CD14-positive monocyte (primary cell): Measurements from ENCODE around the gene SYCE1. TPM values are rescaled to one million over a fixed set of nuclear protein-coding genes. Genes with fewer than 3 reads are reported as not detected.

Experiments used
- DNase-seq, 3 donors: peaks; one replicate each; pipeline ENCODE4 v3.0.0-alpha.2; 2011 to 2022
- H2AFZ ChIP-seq: 2 replicates; pipeline ENCODE4 v1.6.0; 2012; ENCODE audit warnings: mild to moderate bottlenecking, low read depth, low read length, inconsistent platforms; ENCODE audit not compliant: insufficient read depth, poor library complexity, severe bottlenecking
- H3K27ac ChIP-seq, 2 donors: 1 replicate in 1 of 2; 2 replicates in 1 of 2; pipeline ENCODE4 v1.5.1; 2012 to 2013; ENCODE audit warnings: low read length in 2 of 2, control low read depth in 1 of 2, inconsistent platforms in 1 of 2, low read depth in 1 of 2, mild to moderate bottlenecking in 1 of 2
- H3K27me3 ChIP-seq, 2 donors: one replicate each; pipeline versions ENCODE4 v1.6.0 to v1.6.1; 2011 to 2013; ENCODE audit warnings: low read length in 2 of 2; ENCODE audit not compliant: control insufficient read depth in 2 of 2, insufficient read depth in 2 of 2
- H3K36me3 ChIP-seq, 2 donors: replicated peaks in 1 of 2; 1 replicate in 1 of 2; 2 replicates in 1 of 2; pipeline versions ENCODE4 v1.5.1 to v1.6.1; 2012 to 2013; ENCODE audit warnings: low read length in 2 of 2, control low read depth in 1 of 2, inconsistent platforms in 1 of 2, mild to moderate bottlenecking in 1 of 2; ENCODE audit not compliant: insufficient read depth in 2 of 2, control insufficient read depth in 1 of 2
- H3K4me1 ChIP-seq, 2 donors: 1 replicate in 1 of 2; 2 replicates in 1 of 2; pipeline versions ENCODE4 v1.5.1 to v1.6.1; 2012 to 2013; ENCODE audit warnings: low read length in 2 of 2, control low read depth in 1 of 2, inconsistent platforms in 1 of 2, mild to moderate bottlenecking in 1 of 2, moderate library complexity in 1 of 2; ENCODE audit not compliant: insufficient read depth in 2 of 2, control insufficient read depth in 1 of 2
- H3K4me2 ChIP-seq: replicated peaks from 2 replicates; pipeline ENCODE3; 2012; ENCODE audit warnings: low read length, moderate library complexity, mild to moderate bottlenecking; ENCODE audit not compliant: poor library complexity, severe bottlenecking; ENCODE audit errors: extremely low read depth
- H3K4me3 ChIP-seq, 3 experiments: fragments of 200-600 bp in 1 of 3; sonication (generic) in 1 of 3; replicated peaks in 1 of 3; 1 replicate in 2 of 3; 2 replicates in 1 of 3; pipeline ENCODE4 v1.5.1; 2011 to 2013; ENCODE audit warnings: low read length in 3 of 3, mild to moderate bottlenecking in 3 of 3, control low read depth in 2 of 3, low read depth in 2 of 3, inconsistent platforms in 1 of 3, moderate library complexity in 1 of 3
- H3K79me2 ChIP-seq: 2 replicates; pipeline ENCODE4 v1.6.0; 2012; ENCODE audit warnings: mild to moderate bottlenecking, control low read depth, inconsistent platforms, low read length, moderate library complexity; ENCODE audit not compliant: insufficient read depth
- H3K9ac ChIP-seq: 2 replicates; pipeline ENCODE4 v1.6.0; 2017; ENCODE audit warnings: low read length, mild to moderate bottlenecking; ENCODE audit not compliant: insufficient read depth, poor library complexity, severe bottlenecking
- H3K9me3 ChIP-seq, 2 donors: replicated peaks in 1 of 2; 1 replicate in 1 of 2; 2 replicates in 1 of 2; pipeline versions ENCODE4 v1.5.1 to v1.6.1; 2012 to 2013; ENCODE audit warnings: low read length in 2 of 2, control low read depth in 1 of 2; ENCODE audit not compliant: control insufficient read depth in 1 of 2, insufficient read depth in 1 of 2
- H4K20me1 ChIP-seq: 2 replicates; pipeline ENCODE4 v1.6.0; 2012; ENCODE audit warnings: mild to moderate bottlenecking, low read length, control low read depth, moderate library complexity; ENCODE audit not compliant: insufficient read depth
- H3K27ac Mint-ChIP-seq, 7 donors: one replicate each; pipeline ENCODE4 v1.8.0; 2020; ENCODE audit warnings: mild to moderate bottlenecking in 7 of 7, mixed read lengths in 7 of 7, moderate library complexity in 6 of 7, inconsistent platforms in 2 of 7
- H3K27me3 Mint-ChIP-seq, 3 donors: one replicate each; pipeline ENCODE4 v1.8.0; 2021 to 2022; ENCODE audit warnings: low read depth in 3 of 3, mild to moderate bottlenecking in 3 of 3, mixed read lengths in 3 of 3, moderate library complexity in 3 of 3, inconsistent platforms in 1 of 3
- H3K36me3 Mint-ChIP-seq, 2 donors: one replicate each; pipeline ENCODE4 v1.8.0; 2020; ENCODE audit warnings: mixed read lengths in 2 of 2, inconsistent platforms in 1 of 2, mild to moderate bottlenecking in 1 of 2
- H3K4me1 Mint-ChIP-seq: one replicate; pipeline ENCODE4 v1.8.0; 2020; ENCODE audit warnings: mild to moderate bottlenecking, mixed read lengths
- H3K4me3 Mint-ChIP-seq, 2 donors: one replicate each; pipeline ENCODE4 v1.8.0; 2020; ENCODE audit warnings: mild to moderate bottlenecking in 2 of 2, mixed read lengths in 2 of 2, moderate library complexity in 1 of 2
- H3K9me3 Mint-ChIP-seq, 7 donors: one replicate each; pipeline ENCODE4 v1.8.0; 2020 to 2022; ENCODE audit warnings: mixed read lengths in 7 of 7, mild to moderate bottlenecking in 6 of 7, moderate library complexity in 6 of 7, inconsistent platforms in 2 of 7
- WGBS: methylation state at CpG from one replicate; pipeline ENCODE4 v1.1.5; 2013; ENCODE audit warnings: missing lambda C conversion rate; ENCODE audit not compliant: insufficient coverage; 5-methylcytosine and 5-hydroxymethylcytosine counted together
- intact Hi-C, 2 donors: fragments of 100-400 bp; cut with micrococcal nuclease; formaldehyde crosslinking; loops; one replicate each; pipeline versions ENCODE4 v1.15.0 to v1.15.1; 2023
- polyA plus RNA-seq, 3 donors: library from polyadenylated mRNA; depleted of rRNA in 1 of 3; unstranded in 2 of 3; stranded (reverse) in 1 of 3; fragments of 300-500 nt in 2 of 3; fragments of >200 nt in 1 of 3; fragmentation: Illumina TruSeq in 2 of 3; gene quantifications; 1 replicate in 2 of 3; 2 replicates in 1 of 3; pipeline ENCODE4 v1.2.3, GENCODE V29; 2012 to 2021
- TF ChIP-seq, protein P1 (sequence below): fragments of 200-600 bp; IDR thresholded peaks from one replicate; pipeline ENCODE4 v1.8.0; 2022; ENCODE audit warnings: antibody characterized with exemption, mild to moderate bottlenecking

Gene SYCE1
- polyA plus RNA-seq, 3 donors = 0.12 TPM; not detected in 2

DNA sequence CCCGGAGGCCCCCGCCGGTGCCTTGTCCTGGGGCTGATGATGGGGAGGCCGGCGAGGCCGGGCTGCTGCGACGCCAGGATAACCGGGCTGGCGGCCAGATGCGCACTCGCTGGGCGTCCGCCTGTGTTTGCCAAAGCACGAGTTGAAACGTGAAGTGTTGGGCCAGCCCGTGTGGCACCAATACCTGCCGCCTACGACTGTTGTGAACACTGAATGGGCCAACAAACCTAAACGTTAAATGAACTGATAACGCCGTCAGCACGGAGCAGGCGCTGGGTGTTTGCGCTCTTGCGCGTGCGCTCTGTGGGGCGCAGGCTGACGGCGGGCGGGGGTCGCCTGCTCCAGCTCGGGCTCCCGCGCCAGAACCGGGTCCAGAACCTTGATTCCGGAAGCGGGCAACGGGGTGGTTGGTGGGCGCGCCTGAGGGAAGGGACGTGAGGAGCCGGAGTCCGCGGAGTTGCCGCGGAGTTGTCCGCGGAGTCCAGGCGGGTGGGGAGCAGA is 37.6 kb downstream of the SYCE1 start:
- Histone ChIP-seq H3K4me2 (no peak overlapping the region), H3K4me1 (peaks cover 26 to 28% of the 10 kb centered on the region in 2 donors), H3K4me3 (no peak overlapping the region), H3K36me3 (no peaks in the 10 kb centered on the region), H3K27me3 (peaks cover 24 to 43% of the 10 kb centered on the region in 2 donors), H3K27ac (no peak overlapping the region), H3K9me3 (peaks cover 26 to 27% of the 10 kb centered on the region in 2 donors), H2AFZ (no peak overlapping the region), H3K79me2 (no peaks in the 10 kb centered on the region), H4K20me1 (no peaks in the 10 kb centered on the region), H3K9ac (no peak overlapping the region)
- TF ChIP-seq, protein P1, sequence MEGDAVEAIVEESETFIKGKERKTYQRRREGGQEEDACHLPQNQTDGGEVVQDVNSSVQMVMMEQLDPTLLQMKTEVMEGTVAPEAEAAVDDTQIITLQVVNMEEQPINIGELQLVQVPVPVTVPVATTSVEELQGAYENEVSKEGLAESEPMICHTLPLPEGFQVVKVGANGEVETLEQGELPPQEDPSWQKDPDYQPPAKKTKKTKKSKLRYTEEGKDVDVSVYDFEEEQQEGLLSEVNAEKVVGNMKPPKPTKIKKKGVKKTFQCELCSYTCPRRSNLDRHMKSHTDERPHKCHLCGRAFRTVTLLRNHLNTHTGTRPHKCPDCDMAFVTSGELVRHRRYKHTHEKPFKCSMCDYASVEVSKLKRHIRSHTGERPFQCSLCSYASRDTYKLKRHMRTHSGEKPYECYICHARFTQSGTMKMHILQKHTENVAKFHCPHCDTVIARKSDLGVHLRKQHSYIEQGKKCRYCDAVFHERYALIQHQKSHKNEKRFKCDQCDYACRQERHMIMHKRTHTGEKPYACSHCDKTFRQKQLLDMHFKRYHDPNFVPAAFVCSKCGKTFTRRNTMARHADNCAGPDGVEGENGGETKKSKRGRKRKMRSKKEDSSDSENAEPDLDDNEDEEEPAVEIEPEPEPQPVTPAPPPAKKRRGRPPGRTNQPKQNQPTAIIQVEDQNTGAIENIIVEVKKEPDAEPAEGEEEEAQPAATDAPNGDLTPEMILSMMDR = no peak
- no peak overlapping the region for H3K27ac Mint-ChIP-seq
- H3K27me3 Mint-ChIP-seq = peaks cover 53 to 76% (median 70%) of the 10 kb centered on the region in 3 donors
- peak overlapping the region in 1 of 2 donors; percentile 80 for H3K4me3 Mint-ChIP-seq
- peaks cover 0 to 24% (median 17%) of the 10 kb centered on the region in 7 donors for H3K9me3 Mint-ChIP-seq
- peaks cover 25% of the 10 kb centered on the region for H3K4me1 Mint-ChIP-seq
- H3K36me3 Mint-ChIP-seq = peaks cover 0 to 2% of the 10 kb centered on the region in 2 donors
- intact Hi-C loops = loop anchor here in 1 of 2 donors (10.0 kb wide), 1 partner anchor 203 kb away; no protein-coding TSS in a partner anchor
- WGBS = 11% methylated on average over 51 of the region's 51 CpGs
- DNase-seq = no peak

DNA sequence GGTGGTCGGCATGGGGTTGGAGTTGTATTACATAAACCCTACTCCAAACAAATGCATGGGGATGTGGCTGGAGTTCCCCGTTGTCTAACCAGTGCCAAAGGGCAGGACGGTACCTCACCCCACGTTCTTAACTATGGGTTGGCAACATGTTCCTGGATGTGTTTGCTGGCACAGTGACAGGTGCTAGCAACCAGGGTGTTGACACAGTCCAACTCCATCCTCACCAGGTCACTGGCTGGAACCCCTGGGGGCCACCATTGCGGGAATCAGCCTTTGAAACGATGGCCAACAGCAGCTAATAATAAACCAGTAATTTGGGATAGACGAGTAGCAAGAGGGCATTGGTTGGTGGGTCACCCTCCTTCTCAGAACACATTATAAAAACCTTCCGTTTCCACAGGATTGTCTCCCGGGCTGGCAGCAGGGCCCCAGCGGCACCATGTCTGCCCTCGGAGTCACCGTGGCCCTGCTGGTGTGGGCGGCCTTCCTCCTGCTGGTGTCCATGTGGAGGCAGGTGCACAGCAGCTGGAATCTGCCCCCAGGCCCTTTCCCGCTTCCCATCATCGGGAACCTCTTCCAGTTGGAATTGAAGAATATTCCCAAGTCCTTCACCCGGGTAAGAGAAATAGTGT is 38.3 kb downstream of the SYCE1 start, which contains the start of gene CYP2E1:
Gene CYP2E1 (plus strand): TSS at position 407 of the 632 bp plus-strand sequence. CDS start 33 bp downstream, at position 440.
- no peaks in the 10 kb centered on the region for H3K79me2 ChIP-seq
- peaks cover 24 to 43% of the 10 kb centered on the region in 2 donors for H3K27me3 ChIP-seq
- intact Hi-C loops = loop anchor here in 1 of 2 donors (10.0 kb wide), 1 partner anchor 202 kb away; no protein-coding TSS in a partner anchor
- peaks cover 26 to 28% of the 10 kb centered on the region in 2 donors for H3K4me1 ChIP-seq
- TF ChIP-seq, protein P1 = no peak
- peak within 1 kb of the TSS; percentile 29 for H3K4me2 ChIP-seq
- H3K9ac ChIP-seq = no peak within 1 kb of the TSS
- DNase-seq = no peak
- no peak within 1 kb of the TSS for H3K4me3 ChIP-seq
- Mint-ChIP-seq H3K4me1 (peaks cover 25% of the 10 kb centered on the region), H3K9me3 (peaks cover 0 to 24% (median 19%) of the 10 kb centered on the region in 7 donors), H3K27ac (no peak within 1 kb of the TSS), H3K36me3 (peaks cover 0 to 2% of the 10 kb centered on the region in 2 donors), H3K4me3 (peak within 1 kb of the TSS in 1 of 2 donors; percentile 80), H3K27me3 (peaks cover 52 to 80% (median 72%) of the 10 kb centered on the region in 3 donors)
- no peaks in the 10 kb centered on the region for H4K20me1 ChIP-seq
- H3K9me3 ChIP-seq = peaks cover 26 to 31% of the 10 kb centered on the region in 2 donors
- H2AFZ ChIP-seq = no peak within 1 kb of the TSS
- no peaks in the 10 kb centered on the region for H3K36me3 ChIP-seq
- H3K27ac ChIP-seq = no peak within 1 kb of the TSS
- WGBS = 83% methylated on average over 9 of the region's 16 CpGs
